Activated effector memory CD4-positive, alpha-beta T cell treated with Interleukin-2 at 50 U/mL for 16 hours (primary cell): ENCODE data around the gene S100A7.

Experiments
- DNase-seq: peaks from one replicate; pipeline ENCODE4 v3.0.0-alpha.2; 2020

S100A7 gene

DNA sequence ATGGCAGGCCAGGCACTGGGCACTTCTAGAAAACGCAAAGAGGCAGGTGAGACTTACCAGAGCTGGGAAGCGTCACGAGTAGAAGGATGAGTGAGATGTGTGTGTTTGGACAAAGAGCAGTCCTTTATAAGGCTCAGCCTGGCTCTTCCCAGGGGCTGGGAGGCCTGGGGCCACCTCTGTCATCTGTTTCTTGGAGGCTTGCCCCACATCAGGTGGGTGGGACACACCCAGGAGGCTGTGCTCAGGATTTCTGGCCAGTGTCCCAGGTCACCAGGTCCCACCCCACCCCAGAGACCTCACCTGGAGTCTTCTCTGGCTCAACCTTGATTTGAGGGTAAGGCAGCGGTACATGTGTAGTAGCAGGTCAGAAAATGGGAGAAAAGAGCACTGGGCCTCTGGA is at the start of gene S100A7:
S100A7 (minus strand) TSS at position 101 of the 400 bp plus-strand sequence. CDS start 1,638 bp downstream, outside the sequence.
- no peak for DNase-seq

DNA sequence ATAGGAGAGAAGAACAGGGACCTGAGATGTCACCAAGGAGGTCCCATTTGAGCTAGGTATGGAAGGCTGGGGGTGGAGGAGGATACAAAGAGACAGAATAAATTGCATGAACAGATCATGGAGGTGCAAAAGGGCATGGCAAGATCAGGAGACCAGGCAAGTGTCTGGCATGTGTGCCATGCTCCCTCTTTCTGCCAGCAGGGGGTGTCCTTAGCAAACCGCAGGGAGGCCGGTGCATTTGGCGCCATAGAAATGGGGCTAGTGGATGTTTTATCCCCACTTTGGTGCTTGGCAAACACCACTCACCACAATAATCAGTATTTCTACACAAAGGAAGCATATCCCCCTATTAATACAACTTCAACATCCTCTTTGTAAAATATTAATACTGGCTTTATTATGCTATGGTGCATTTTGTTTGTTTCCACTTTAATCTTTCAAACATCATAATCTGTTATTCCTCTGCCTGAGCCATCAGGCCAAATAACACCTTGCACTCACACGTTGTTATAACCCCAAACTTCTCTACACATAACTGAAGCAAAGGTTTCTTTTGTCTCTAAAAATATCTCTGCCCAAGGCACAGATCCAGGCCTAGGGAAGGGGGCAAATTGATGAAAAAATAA is 49.4 kb upstream of the S100A7 start:
- peak; percentile 44 for DNase-seq

DNA sequence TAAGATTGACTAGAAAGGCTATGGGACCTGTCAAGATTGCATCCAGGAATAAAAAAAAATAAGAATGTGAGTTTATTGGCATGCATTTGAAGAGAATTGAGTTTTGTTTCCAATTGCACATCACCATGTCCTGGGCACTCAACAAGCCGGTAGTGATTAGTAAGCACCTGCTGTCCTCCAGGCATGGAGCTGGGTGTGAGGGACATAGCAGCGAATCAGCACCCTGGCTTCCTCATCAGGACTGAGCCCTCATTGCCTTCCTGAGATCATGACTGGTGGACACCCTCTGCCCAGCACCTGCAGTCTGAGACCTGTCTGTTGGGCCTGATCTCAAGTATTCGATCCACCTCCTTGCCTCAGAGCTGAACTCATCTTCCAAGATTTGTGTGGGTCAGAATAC is 48.6 kb upstream of the S100A7 start:
- no peak for DNase-seq

DNA sequence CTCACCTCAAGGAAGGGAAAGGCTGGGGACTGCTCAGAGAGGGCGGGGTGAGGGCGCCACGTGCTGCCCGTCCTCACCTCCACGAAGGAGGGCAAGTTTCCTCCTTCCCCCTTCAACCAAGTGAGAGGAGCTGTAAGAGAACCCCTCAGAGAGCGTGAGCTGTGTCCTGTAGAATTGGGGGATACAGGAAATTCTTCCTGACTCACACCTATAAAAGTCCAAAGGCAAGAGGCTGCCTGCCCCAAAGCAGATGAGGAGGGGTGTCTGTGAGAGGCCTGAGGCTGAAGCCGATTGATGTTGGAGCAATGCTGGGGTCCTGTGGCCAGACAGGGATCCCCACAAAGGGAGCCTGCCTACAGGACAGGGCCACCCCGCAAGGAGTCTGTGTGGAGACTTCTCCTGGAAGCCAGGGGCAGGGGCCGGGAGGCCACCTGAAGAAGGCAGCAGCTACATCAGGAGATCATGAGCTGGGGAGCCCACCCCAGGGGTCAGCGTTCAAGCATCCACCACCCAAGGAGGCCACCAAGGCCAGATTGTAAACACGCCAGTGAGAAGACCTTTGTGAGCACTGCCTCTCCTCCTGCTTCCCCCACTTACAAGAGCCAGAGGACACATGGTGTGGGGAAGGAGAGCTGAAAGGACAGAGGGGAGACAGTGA is 47.6 kb upstream of the S100A7 start:
- DNase-seq = no peak

DNA sequence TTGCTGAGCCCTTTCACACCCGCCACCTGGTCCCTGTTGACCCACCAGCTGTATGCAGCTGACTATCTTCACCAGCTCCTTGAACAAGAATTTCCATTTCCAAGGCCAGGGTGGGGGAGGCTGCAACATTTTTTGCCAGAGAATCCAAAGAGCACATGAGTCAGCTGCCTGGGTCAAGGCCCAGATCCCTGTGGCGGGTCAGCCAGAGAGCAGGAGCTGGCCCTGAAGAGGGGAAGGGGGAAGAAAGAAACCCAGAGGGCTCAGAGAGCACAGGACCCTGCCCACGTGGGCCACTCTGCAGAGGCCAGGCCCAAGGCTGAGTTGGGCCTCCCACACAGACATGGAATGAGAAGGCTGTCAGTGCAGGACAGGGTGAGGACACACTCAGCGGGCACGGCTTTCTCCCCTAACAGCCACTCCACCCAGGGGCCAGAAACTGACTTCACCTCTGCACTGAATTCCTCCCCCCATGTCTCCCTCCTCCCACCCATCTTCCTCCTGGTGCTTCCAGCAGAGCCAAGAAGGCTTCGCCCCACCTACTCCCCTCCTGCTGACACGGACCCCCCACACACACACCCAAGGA is 46.5 kb upstream of the S100A7 start:
- no peak for DNase-seq

DNA sequence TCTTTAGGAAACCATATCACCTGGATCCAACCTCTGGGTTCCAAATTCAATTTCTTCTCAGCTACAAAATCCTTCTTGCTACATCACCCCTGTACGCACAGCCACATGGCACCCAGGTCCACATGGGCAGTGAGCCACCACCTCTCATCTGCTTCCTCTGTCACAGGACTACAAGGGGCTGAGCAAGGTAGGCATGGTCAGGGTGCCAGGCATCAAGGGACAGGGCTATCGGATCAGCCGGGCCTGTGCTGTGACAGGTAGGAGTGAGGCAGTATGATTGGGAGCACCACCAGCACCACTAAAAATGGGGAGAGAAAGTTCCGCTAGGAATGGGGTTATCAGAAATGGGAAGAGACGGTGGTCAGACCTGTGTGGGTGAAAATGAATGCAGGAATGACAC is 45.9 kb upstream of the S100A7 start:
- DNase-seq = no peak

DNA sequence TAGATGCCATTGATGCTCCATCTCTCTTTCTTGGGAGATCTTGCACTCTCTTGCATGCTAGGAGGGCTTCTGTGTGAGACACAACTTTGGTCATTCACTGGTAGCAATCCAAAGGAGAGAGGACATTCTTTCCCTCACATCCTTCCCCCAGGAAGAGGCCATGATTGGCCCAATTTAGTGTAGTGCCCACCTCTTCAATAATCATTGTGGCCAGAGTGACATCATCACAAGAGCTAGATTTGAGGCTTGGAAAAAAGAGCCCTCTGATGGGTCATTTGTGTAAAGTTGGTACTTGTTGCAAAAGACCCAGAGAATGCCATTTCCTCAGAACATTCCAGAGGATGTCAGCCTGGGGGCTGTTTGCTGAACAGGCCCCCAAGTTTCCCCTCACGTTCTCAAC is 45.1 kb upstream of the S100A7 start:
- DNase-seq = no peak

DNA sequence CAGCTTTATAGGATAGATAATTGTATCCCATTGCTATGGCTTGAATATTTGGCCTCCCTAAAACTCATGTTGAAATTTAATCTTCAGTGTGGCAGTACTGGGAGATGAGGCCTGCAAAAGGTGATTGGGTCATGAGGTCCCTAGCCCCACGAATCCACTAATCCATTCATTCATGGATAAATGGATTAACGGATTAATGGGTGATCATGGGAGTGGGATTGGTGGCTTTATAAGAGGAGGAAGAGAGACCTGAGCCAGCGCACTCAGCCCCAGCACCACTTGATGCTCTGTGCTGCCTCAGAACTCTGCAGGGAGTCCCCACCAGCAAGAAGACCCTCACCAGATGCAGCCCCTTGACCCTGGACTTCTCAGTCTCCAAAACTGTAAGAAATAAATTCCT is 43.3 kb upstream of the S100A7 start:
- DNase-seq = no peak

DNA sequence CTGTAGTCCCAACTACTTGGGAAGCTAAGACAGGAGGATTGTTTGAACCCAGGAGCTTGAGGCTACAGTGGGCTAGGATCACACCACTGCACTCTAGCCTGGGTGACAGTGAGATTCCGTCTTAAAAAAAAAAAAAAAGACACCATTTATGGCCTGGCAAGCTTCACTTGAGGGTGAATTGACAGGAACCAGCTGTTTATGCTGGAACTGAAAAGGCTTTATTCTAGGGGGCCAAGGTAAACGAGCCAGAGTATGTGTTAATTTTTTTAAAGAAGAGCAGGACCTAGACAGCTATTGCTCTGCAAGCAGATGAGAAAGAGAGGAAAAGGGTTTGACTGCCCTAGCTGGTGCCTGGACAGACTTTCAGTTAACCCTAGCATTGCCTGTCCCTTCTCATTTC is 38.3 kb upstream of the S100A7 start:
- no peak for DNase-seq

DNA sequence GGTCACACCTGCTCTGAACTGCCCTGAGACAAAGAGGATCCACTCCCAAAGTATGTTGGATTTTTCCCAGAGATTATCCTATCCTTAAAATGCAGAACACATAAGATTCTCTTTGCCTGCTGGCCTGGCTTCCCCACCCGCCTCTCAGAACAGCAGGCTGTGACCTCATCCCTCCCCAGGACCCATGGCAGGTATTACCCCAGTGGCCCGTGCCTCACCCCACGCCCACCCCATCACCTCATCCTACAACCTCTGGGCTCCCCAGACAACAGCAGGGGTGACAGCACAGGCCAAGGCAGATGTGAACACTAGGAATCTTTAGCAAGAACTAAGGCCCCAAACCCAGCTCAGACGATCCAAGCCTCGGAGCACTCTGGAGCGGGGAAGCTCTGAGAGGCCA is 35.1 kb upstream of the S100A7 start:
- no peak for DNase-seq

DNA sequence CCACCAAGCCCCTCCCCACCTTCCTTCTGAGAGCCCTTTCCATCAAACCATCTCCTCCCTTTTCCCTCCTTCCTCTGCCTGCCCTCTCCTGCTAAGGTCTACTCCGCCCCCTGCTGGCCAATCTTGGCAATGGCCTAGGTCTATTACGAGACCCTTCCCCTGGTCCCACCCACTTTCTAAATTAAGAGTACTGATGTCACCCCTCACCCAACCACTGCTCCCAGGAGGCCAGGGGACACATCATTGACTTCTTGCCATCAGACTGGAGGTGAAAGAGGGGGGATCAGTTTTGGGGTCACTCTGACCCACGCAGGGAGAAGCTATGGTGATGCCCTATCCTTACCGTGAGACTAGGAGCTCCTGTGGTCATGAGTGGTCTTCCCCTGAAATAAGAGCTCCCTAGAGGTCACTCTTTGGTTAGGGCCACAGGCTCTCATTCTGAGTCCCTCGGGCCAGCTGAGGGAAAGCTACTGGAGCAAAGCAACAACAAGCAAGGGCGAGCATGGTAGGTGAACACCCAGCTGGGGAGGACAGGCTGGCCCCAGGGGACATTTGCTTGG is 34.6 kb upstream of the S100A7 start:
- DNase-seq = peak; percentile 44

DNA sequence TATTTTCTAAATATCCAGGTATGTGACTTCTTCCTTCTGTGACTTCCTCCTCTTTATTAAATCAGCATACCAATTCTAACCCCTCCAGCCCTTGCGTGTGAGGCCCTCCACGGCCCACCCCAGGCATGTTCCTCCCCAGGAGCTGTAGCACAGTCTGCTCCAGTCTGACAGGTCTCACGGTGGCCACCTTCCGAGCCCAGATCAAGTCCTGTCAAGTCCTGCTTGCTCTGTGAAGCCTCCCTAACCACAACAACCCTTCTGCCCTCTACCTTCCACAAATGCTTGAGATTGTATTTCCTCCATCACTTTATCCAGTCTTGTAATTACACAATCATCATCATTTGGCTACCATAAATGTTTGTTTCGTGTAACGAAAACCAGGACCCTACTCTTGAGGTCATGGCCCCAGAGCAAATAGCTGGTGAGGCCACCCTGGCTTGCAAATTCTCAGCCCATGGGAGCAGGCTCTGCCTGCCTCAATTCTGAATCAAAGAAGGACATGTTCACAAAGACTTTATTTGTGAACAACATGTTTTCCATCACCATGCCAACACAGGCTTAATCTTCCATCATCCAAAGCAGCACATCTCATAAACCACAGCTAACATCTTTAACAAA is 33.0 kb upstream of the S100A7 start:
- no peak for DNase-seq

DNA sequence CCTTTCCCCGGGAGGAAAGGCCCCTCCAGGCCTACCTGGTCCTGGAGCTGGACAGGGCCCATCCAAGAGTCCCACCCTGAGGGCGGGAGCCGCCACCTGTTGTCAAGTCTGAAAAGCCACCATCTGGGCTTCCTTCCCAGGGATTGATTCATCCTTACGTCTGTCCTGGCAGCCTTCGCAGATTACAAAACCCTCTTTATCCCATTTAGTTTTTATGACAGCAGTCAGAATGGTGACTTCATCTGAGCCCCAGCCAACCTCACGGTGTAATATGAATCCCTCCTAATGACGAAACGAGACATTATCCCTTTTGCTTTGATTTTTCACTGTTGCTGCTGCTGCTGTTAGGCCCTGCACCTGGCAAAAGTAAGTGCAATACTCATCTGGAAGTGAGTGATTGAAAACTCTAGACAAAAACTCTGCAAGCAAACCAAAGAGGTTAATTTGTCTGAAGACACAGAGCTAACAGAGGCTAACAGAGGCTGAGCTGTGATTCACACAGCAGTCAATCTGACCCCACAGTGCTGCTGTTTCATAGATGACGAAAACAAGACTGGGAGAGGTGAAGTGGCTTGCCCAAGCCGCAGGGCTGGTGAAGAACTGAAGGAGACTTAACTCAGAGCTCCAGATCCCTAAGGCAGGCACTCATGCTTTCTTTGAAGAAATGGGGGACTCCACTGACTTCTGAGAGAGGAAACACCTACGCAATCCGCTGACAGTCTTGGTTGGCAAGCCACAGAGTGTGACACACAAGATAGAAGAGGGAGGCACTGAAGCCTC is 30.0 kb upstream of the S100A7 start:
- no peak for DNase-seq

DNA sequence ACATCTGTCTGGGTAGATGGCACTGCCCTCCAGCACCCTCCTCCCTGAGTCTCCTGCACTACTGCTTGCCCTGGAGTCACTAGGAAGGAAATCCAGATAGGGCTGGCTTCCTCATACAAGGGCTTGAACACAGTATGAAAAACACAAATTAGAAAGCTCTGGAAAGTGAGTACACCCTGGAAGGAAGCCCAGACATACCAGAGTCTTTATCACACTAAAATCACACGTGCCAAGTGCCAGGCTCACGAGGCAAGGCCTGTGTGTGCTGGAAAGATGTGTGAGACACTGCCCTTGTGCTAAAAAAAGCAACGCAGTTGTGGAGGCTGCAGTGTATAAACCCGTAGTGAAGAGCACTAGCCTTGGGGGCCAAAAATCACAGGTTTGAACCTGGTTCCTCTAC is 28.3 kb upstream of the S100A7 start:
- DNase-seq = no peak

DNA sequence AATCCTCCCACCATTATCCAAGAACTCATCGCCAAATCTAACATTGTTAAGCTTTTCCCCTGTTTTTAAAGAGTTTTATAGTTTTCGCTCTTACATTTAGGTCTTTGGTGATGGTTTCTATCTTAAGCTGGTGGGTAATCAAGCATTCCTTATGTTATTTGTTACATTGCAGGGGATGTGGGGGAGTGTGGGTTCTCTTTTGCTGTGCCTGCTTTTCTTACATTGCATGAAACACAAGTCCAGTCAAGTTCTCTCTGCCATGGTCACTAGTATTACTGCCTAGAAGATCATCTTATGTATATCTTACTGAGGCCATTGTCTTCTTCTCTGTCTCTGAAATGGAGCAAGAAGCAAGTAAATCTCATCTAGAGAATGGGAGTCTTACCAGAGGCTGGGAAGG is 27.3 kb upstream of the S100A7 start:
- no peak for DNase-seq

DNA sequence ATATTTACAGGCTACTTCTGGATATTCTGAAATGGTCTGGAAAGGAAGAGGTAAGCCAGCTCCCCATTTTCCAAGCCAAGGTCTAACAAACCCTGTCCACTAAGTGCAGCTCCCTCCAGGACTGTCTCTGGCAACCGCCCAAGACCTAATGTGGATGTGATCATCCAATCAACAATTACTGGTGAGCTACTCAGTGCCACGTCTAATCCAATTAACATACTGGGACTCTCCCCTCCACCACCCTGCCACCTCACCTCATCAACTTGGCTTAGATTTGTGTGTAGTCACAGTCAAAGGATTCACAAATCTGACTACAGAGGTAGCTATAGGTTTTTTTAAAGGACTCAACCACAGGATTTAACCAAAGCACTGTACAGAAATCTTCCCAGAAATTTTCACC is 25.4 kb upstream of the S100A7 start:
- DNase-seq = no peak

DNA sequence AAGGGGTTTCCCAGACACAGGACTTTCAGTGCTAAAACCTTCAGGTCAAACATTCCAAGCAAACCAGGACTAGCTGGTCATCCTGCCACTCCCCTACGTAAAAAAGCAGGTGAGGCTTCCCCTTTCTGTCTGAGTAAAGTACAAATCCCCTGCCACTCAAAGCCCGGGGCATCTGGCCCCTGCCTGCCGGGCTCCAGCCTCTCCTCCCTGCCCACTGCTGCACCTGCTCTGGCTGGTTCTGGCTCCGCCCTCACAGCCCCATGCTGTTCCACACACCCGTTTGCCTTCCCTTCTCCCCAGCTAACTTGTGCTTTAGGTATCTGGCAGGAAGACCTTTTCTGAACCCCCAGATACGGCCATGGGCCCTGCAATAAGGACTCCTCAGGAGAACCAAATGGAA is 23.3 kb upstream of the S100A7 start:
- DNase-seq = no peak

DNA sequence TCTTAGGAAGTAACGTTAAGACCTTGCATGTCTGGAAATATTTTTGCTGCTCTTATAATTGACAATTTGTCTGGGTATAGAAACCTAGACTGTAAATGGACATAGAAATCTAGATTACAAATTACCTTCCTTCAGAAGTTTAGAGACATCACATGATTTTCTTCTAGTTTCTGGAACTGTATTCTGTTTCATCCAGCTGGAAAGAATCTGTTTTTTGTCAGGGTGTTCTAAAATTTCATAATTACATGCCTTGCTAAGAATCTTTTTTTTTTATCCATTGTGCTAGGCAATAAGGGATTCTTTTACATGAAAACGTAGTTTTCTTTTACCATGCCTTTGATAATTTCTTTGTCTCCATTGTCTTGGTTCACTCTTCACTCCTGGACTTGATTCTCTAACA is 20.7 kb upstream of the S100A7 start:
- no peak for DNase-seq

DNA sequence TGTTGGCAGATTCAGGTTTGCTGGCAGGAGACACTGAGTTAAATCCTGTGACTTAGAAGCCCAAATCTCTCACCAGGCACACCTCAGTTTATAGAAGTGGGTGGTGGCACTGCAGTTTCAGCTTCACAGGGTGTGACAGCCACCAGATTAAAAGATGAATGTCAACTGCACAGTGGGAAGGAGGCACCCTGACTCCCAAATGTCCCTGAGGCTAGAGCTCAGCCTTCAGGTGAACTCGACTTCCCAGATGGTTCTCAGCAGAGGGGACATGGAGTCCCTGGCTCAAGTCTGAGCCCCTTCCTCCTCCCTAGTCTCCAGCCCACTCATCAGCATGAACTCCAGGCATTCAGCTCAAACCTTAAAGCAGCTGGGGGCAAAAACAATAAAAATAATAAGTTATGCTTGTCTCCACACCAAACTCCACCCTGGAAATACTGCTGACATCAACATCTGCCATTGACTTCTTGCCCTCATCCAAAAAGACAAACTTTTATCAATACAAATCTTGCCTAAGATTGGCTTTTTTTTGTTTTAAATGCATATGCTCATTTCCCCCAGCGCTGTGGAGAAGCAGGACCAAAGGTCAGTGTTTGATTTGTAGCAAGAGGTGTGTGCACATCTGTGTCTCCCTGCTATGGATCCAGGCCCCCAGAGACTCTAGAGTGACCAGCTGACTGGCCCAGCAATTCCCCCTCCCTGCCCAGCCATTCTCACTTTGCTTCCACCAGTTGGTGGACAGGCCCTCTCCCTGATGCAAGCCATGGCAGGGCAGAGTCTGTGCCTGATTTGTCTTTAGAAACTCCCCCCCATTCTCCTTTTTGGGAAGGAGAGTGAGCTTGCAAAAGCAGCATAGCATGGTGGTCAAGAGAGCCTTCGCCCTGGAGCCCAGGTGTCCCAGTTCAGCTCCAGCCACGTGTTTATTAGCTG is 18.5 kb upstream of the S100A7 start:
- no peak for DNase-seq

DNA sequence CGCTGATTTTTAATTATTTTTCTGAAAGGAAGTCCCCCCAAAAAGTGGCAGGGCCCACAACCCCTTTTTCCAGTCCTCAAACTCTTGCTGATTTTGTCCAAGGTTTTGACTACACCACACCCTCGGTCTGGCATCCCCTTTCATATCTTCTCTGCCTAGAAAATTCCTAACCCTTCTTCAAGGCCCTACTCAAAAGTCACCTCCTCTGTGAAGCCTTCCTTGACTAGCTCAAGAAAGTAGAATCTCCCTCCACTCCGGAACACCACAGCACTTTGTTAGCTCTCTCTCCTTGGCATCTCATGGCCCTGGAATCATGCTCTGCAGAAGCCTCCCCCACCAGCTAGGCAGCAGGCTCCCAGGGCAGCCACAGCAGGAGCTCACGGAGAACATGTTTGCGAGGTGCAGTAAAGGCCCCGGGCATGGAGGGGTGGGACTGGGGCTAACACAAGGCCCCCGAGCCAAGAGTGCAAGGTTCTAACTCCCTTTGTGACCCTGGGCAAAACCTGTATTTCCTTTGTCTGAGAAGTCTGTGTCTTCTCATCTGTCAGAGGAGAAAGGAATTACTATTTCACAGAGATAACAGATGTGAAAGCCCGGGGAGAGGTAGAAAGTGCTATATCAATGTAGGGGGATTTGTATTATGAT is 17.7 kb upstream of the S100A7 start:
- DNase-seq = no peak

DNA sequence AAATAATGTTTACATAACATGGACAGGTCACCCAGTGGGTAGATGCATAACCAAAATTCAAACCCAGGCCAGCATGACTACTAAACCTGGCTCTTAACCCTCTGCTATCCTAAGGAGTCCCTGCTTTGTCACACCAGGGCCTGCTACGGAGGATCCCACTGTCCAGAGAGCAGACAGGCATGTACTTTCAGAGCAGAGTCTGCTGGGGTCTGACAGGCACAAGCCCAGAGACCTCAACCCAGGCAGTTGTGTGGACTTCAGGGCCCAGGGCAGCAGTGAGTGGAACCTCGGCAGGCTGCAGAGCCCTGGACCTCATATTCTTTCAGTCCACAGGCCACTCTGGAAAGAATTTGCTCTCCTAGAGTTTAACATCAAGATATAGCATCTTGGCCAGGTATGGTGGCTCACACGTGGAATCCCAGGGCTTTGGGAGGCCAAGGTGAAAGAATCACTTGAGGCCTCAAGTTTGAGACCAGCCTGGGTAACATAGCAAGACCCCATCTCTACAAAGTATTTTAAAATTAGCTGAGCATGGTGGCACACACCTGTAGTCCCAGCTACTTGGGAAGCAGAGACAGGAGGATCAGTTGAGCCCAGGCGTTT is 16.1 kb upstream of the S100A7 start:
- DNase-seq = no peak
